HG03432 (cell line): ENCODE measurements around the gene PTK7.
"Not testable (repeated sequence)": the region's sequence is repeated elsewhere in the genome, so short reads cannot be mapped to it uniquely, and the experiment has no call there.

Experiments
- ATAC-seq: cut with Tn5 transposase; IDR thresholded peaks from one replicate; pipeline ENCODE4 v1.9.1; 2021; ENCODE audit warnings: mild to moderate bottlenecking, moderate library complexity; ENCODE audit not compliant: unreplicated experiment

The PTK7 gene

GRCh38 chr6:43053545-43054205 is 22.4 kb upstream of the PTK7 start, which contains the start of gene CUL7:
Gene CUL7 (minus strand): TSS chr6:43053851. CDS start chr6:43052788, 1,063 bp downstream.
- peak; percentile 93 for ATAC-seq

- ATAC-seq, result no peak
Measured at GRCh38 chr6:43054206-43054943, 21.7 kb upstream of the PTK7 start.

GRCh38 chr6:43055966-43056365 is 20.1 kb upstream of the PTK7 start:
- ATAC-seq, result no peak

- no peak for ATAC-seq
Measured at GRCh38 chr6:43058531-43058930, 17.6 kb upstream of the PTK7 start.

GRCh38 chr6:43059168-43060033 is 16.7 kb upstream of the PTK7 start, which contains the start of the genes KLC4 and MRPL2:
Gene KLC4 (plus strand): TSS chr6:43059631. CDS start chr6:43061336, 1,705 bp downstream.
Gene MRPL2 (minus strand): TSS chr6:43059434. CDS start chr6:43059381, 53 bp downstream.
- ATAC-seq, result peak; percentile 88

GRCh38 chr6:43060034-43060754 is 15.9 kb upstream of the PTK7 start:
- no peak for ATAC-seq

GRCh38 chr6:43060755-43061633 is 15.1 kb upstream of the PTK7 start:
- no peak for ATAC-seq

GRCh38 chr6:43061861-43062260 is 14.3 kb upstream of the PTK7 start:
- no peak for ATAC-seq

- ATAC-seq, result no peak
Measured at GRCh38 chr6:43062818-43063217, 13.3 kb upstream of the PTK7 start.

GRCh38 chr6:43070028-43070632 is 6.0 kb upstream of the PTK7 start:
- no peak for ATAC-seq

- ATAC-seq, result no peak
Measured at GRCh38 chr6:43074847-43075669, 1.1 kb upstream of the PTK7 start.

- ATAC-seq, result no peak
Measured at GRCh38 chr6:43076464-43077332, 584 bp downstream of the PTK7 start.

GRCh38 chr6:43077333-43077809 is 1.3 kb downstream of the PTK7 start:
- no peak for ATAC-seq

- ATAC-seq, result no peak
Measured at GRCh38 chr6:43077981-43078511, 1.9 kb downstream of the PTK7 start.

GRCh38 chr6:43078691-43079090 is 2.6 kb downstream of the PTK7 start:
- ATAC-seq, result no peak

- ATAC-seq, result no peak
Measured at GRCh38 chr6:43081043-43081442, 4.9 kb downstream of the PTK7 start.

- ATAC-seq, result not testable (repeated sequence)
Measured at GRCh38 chr6:43081922-43082321, 5.8 kb downstream of the PTK7 start.
